Hippocampal formation (tissue), 2 donors: ENCODE measurements around the gene PRUNE1.

Experiments used
- DNase-seq, 2 donors: peaks; one replicate each; lab custom pipeline; 2025; lab: John Stamatoyannopoulos, UW

The PRUNE1 gene

GRCh38 chr1:151050051-151050688 lies 41.9 kb downstream of the PRUNE1 start:
- no peak for DNase-seq

- DNase-seq: no peak
These were observed 43.2 kb downstream of the PRUNE1 start for GRCh38 chr1:151051356-151052009.

- no peak for DNase-seq
These were observed 46.8 kb downstream of the PRUNE1 start for GRCh38 chr1:151054971-151055547.

GRCh38 chr1:151055581-151055980 lies 47.3 kb downstream of the PRUNE1 start:
- no peak for DNase-seq

- no peak for DNase-seq
These were observed 47.9 kb downstream of the PRUNE1 start for GRCh38 chr1:151056149-151056548.

GRCh38 chr1:151058692-151059091 lies 50.4 kb downstream of the PRUNE1 start:
- DNase-seq: peak in 1 of 2 donors; percentile 17

- peak; percentile 71 to 79 for DNase-seq
These were observed 51.1 kb downstream of the PRUNE1 start, which contains the start of gene CDC42SE1 for GRCh38 chr1:151059109-151060006. CDC42SE1 (minus strand) TSS chr1:151059622; CDS start chr1:151055730, 3,892 bp downstream.

- peak; percentile 48 to 79 for DNase-seq
These were observed 51.9 kb downstream of the PRUNE1 start, which contains the start of gene MLLT11 for GRCh38 chr1:151060007-151060656. MLLT11 (plus strand) TSS chr1:151060397; CDS start chr1:151067225, 6,828 bp downstream.

- DNase-seq: no peak
These were observed 52.6 kb downstream of the PRUNE1 start for GRCh38 chr1:151060657-151061421.

- DNase-seq: no peak
These were observed 53.5 kb downstream of the PRUNE1 start for GRCh38 chr1:151061704-151062103.

GRCh38 chr1:151062741-151063371 lies 54.6 kb downstream of the PRUNE1 start:
- no peak for DNase-seq

GRCh38 chr1:151065089-151065645 lies 56.9 kb downstream of the PRUNE1 start:
- no peak for DNase-seq

- no peak for DNase-seq
These were observed 58.9 kb downstream of the PRUNE1 start for GRCh38 chr1:151067185-151067584.

- DNase-seq: no peak
These were observed 60.8 kb downstream of the PRUNE1 start for GRCh38 chr1:151069103-151069486.

- peak; percentile 87 to 92 for DNase-seq
These were observed 62.4 kb downstream of the PRUNE1 start, which contains the start of gene GABPB2 for GRCh38 chr1:151070474-151071276. GABPB2 (plus strand) TSS chr1:151070761; CDS start chr1:151088190, 17,429 bp downstream.

- no peak for DNase-seq
These were observed 64.0 kb downstream of the PRUNE1 start for GRCh38 chr1:151072224-151072623.
